Keratinocyte (primary cell): ENCODE measurements around the gene GNG2.

ENCODE experiments used
- EZH2 ChIP-seq: IDR thresholded peaks from one replicate; pipeline ENCODE4 v1.6.1; 2012; ENCODE audit warnings: inconsistent platforms, mild to moderate bottlenecking, low read length, moderate library complexity
- TF ChIP-seq, protein P1 (sequence below), 3 experiments: IDR thresholded peaks in 1 of 3; conservative IDR thresholded peaks in 1 of 3; optimal IDR thresholded peaks in 1 of 3; 2 replicates in 2 of 3; 3 replicates in 1 of 3; pipeline versions ENCODE3 to v1.5.1; 2011; ENCODE audit warnings: low read length in 3 of 3, mild to moderate bottlenecking in 3 of 3, moderate library complexity in 2 of 3, control low read depth in 1 of 3, inconsistent platforms in 1 of 3; ENCODE audit not compliant: insufficient read depth in 2 of 3; ENCODE audit errors: extremely low read depth in 1 of 3

DNA sequence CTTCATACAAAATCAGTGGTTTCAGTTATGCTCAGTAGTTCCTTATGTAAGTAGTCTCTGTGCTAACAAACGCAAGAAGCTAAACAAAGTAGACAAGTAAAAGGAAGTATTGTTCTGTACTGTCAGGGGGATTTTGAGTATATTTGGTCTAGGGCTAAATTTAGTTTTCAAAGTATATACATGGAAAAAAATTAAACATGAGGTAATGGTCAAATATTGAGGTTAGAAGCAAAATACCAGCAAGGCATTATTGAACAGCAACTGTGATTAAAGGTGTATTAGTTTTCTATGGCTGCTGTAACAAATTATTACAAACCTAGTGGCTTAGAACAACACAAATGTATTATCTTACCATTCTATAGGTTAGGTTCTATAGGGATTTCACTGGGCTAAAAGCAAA is 18.8 kb downstream of the GNG2 start:
- TF ChIP-seq, protein P1, sequence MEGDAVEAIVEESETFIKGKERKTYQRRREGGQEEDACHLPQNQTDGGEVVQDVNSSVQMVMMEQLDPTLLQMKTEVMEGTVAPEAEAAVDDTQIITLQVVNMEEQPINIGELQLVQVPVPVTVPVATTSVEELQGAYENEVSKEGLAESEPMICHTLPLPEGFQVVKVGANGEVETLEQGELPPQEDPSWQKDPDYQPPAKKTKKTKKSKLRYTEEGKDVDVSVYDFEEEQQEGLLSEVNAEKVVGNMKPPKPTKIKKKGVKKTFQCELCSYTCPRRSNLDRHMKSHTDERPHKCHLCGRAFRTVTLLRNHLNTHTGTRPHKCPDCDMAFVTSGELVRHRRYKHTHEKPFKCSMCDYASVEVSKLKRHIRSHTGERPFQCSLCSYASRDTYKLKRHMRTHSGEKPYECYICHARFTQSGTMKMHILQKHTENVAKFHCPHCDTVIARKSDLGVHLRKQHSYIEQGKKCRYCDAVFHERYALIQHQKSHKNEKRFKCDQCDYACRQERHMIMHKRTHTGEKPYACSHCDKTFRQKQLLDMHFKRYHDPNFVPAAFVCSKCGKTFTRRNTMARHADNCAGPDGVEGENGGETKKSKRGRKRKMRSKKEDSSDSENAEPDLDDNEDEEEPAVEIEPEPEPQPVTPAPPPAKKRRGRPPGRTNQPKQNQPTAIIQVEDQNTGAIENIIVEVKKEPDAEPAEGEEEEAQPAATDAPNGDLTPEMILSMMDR (optimal IDR thresholded peaks at IDR 0.05 in 1 of 3, IDR thresholded peaks at IDR 0.05 in 1 of 3, conservative IDR thresholded peaks at IDR 0.05 in 1 of 3; ENCODE audit: extremely low read depth in 1 of 3, insufficient read depth in 2 of 3, low read length in 3 of 3), result no peak
- TF ChIP-seq EZH2, result no peak
